MCF 10A (cell line): ENCODE measurements around the gene SEPTIN3. TPM values are rescaled to one million over a fixed set of nuclear protein-coding genes. Genes with fewer than 3 reads are reported as not detected.

Source experiments
- BruUV-seq: library from RNA; stranded (reverse); fragments of 400-500 nt; replicated peaks from 2 replicates; lab custom pipeline; 2021; lab: Mats Ljungman, UMichigan
- CTCF ChIA-PET: fragments of 300-600 bp; sonication (Branson Sonifier 250); formaldehyde crosslinking; extraction: SDS; loops from one replicate; lab custom pipeline; 2021; ENCODE audit warnings: antibody characterized with exemption, inconsistent platforms; lab: Yijun Ruan, JAX
- POLR2A ChIA-PET: fragments of 300-600, 350-650 bp; sonication (Branson Sonifier 250); formaldehyde crosslinking; extraction: SDS; loops from one replicate; lab custom pipeline; 2020; ENCODE audit warnings: antibody characterized with exemption, inconsistent platforms; lab: Yijun Ruan, JAX
- DNase-seq: peaks from one replicate; pipeline ENCODE4 v3.0.0-alpha.2; 2018; ENCODE audit not compliant: unreplicated experiment
- H3K27ac Mint-ChIP-seq: one replicate; pipeline ENCODE4 v1.8.0; 2022; ENCODE audit warnings: mild to moderate bottlenecking, low read depth, mixed read lengths; ENCODE audit not compliant: unreplicated experiment
- H3K27me3 Mint-ChIP-seq: one replicate; pipeline ENCODE4 v1.8.0; 2022; ENCODE audit warnings: mixed read lengths; ENCODE audit not compliant: insufficient read depth, unreplicated experiment
- H3K36me3 Mint-ChIP-seq: one replicate; pipeline ENCODE4 v1.8.0; 2022; ENCODE audit warnings: mild to moderate bottlenecking, moderate library complexity, mixed read lengths; ENCODE audit not compliant: insufficient read depth, unreplicated experiment
- H3K4me1 Mint-ChIP-seq: one replicate; pipeline ENCODE4 v1.8.0; 2022; ENCODE audit warnings: mixed read lengths; ENCODE audit not compliant: insufficient read depth, unreplicated experiment
- H3K4me3 Mint-ChIP-seq: one replicate; pipeline ENCODE4 v1.8.0; 2022; ENCODE audit warnings: mild to moderate bottlenecking, moderate library complexity, mixed read lengths; ENCODE audit not compliant: unreplicated experiment
- H3K9me3 Mint-ChIP-seq: one replicate; pipeline ENCODE4 v1.8.0; 2022; ENCODE audit warnings: mixed read lengths; ENCODE audit not compliant: unreplicated experiment
- CTCF ChIP-seq: fragments of 200-600 bp; IDR thresholded peaks from one replicate; pipeline ENCODE4 v1.8.0; 2022; ENCODE audit warnings: antibody characterized with exemption, mild to moderate bottlenecking; ENCODE audit not compliant: unreplicated experiment
- intact Hi-C: fragments of 100-400 bp; cut with micrococcal nuclease; formaldehyde crosslinking; loops from 2 replicates; pipeline ENCODE4 v1.14.1; 2022
- total RNA-seq: library from RNA; stranded (reverse); gene quantifications from 2 replicates; pipeline ENCODE4 v1.2.3, GENCODE V29; 2022

Gene SEPTIN3
- total RNA-seq, 1 experiment from 2014 or later: 0.21 TPM

- no peak overlapping the region for H3K27ac Mint-ChIP-seq
- ChIA-PET CTCF (no interaction called here), POLR2A (no interaction called here)
These were observed 35.6 kb upstream of the SEPTIN3 start for GRCh38 chr22:41933411-41934177.

GRCh38 chr22:41934284-41935014, 34.8 kb upstream of the SEPTIN3 start:
- POLR2A ChIA-PET: no interaction called here

More at GRCh38 chr22:41933411-41934177, 35.6 kb upstream of the SEPTIN3 start:
- TF ChIP-seq CTCF: no peak
- Mint-ChIP-seq H3K4me1 (no peaks in the 10 kb centered on the region), H3K27me3 (no peaks in the 10 kb centered on the region), H3K36me3 (no peaks in the 10 kb centered on the region), H3K4me3 (no peak overlapping the region), H3K9me3 (no peaks in the 10 kb centered on the region)
- DNase-seq: no peak
- intact Hi-C loops: no loop called here
- BruUV-seq: no TSS peak

GRCh38 chr22:41935015-41935351, 34.3 kb upstream of the SEPTIN3 start:
- CTCF ChIA-PET: no interaction called here
- no peaks in the 10 kb centered on the region for H3K9me3 Mint-ChIP-seq
- H3K4me3 Mint-ChIP-seq: no peak overlapping the region
- H3K27me3 Mint-ChIP-seq: no peaks in the 10 kb centered on the region
- no TSS peak for BruUV-seq
- H3K27ac Mint-ChIP-seq: no peak overlapping the region
- POLR2A ChIA-PET: no interaction called here
- H3K36me3 Mint-ChIP-seq: no peaks in the 10 kb centered on the region
- no peaks in the 10 kb centered on the region for H3K4me1 Mint-ChIP-seq
- TF ChIP-seq CTCF: no peak
- no peak for DNase-seq
- intact Hi-C loops: no loop called here

More at GRCh38 chr22:41934284-41935014, 34.8 kb upstream of the SEPTIN3 start:
- Mint-ChIP-seq H3K9me3 (no peaks in the 10 kb centered on the region), H3K4me3 (no peak overlapping the region), H3K27me3 (no peaks in the 10 kb centered on the region), H3K4me1 (no peaks in the 10 kb centered on the region), H3K36me3 (no peaks in the 10 kb centered on the region), H3K27ac (no peak overlapping the region)
- intact Hi-C loops: no loop called here
- CTCF ChIA-PET: no interaction called here
- DNase-seq: no peak
- TF ChIP-seq CTCF: no peak
- BruUV-seq: no TSS peak

GRCh38 chr22:41935509-41935908, 33.7 kb upstream of the SEPTIN3 start:
- no TSS peak for BruUV-seq
- Mint-ChIP-seq H3K4me1 (peaks cover 1% of the 10 kb centered on the region), H3K27ac (no peak overlapping the region), H3K4me3 (no peak overlapping the region), H3K36me3 (peaks cover 1% of the 10 kb centered on the region), H3K27me3 (no peaks in the 10 kb centered on the region), H3K9me3 (no peaks in the 10 kb centered on the region)
- TF ChIP-seq CTCF: no peak
- no peak for DNase-seq
- CTCF ChIA-PET: no interaction called here
- intact Hi-C loops: no loop called here
- POLR2A ChIA-PET: no interaction called here
